Activated B cell treated with CpG ODN at 0.5 μM for 24 hours (primary cell): ENCODE results near the gene KCNMA1. TPM values are rescaled to one million over a fixed set of nuclear protein-coding genes. Genes with fewer than 3 reads are reported as not detected.
"Not testable (repeated sequence)": the region's sequence is repeated elsewhere in the genome, so short reads cannot be mapped to it uniquely, and the experiment has no call there.

ENCODE experiments used
- ATAC-seq: fragments of 200-7000 bp; cut with Tn5 transposase; one replicate; pipeline ENCODE4 v1.10.0; 2021; ENCODE audit warnings: low read depth, mild to moderate bottlenecking, moderate library complexity
- CTCF ChIA-PET: fragments of 350-600 bp; sonication (Branson Sonifier 250); formaldehyde crosslinking; loops from one replicate; lab custom pipeline; 2021; ENCODE audit warnings: antibody characterized with exemption; lab: Charles Lee
- POLR2A ChIA-PET: fragments of 350-600 bp; sonication (Branson Sonifier 250); formaldehyde crosslinking; loops from one replicate; lab custom pipeline; 2021; ENCODE audit warnings: antibody characterized with exemption; lab: Charles Lee
- DNase-seq: peaks from one replicate; pipeline ENCODE4 v3.0.0; 2022
- H3K27ac Mint-ChIP-seq: one replicate; pipeline ENCODE4 v1.8.0; 2020; ENCODE audit warnings: mixed read lengths
- H3K27me3 Mint-ChIP-seq: one replicate; pipeline ENCODE4 v1.8.0; 2021; ENCODE audit warnings: mixed read lengths
- H3K36me3 Mint-ChIP-seq: one replicate; pipeline ENCODE4 v1.8.0; 2021; ENCODE audit warnings: low read depth, mixed read lengths
- H3K4me1 Mint-ChIP-seq: one replicate; pipeline ENCODE4 v1.8.0; 2021; ENCODE audit warnings: mixed read lengths
- H3K4me3 Mint-ChIP-seq: one replicate; pipeline ENCODE4 v1.8.0; 2020; ENCODE audit warnings: mild to moderate bottlenecking, mixed read lengths
- H3K9me3 Mint-ChIP-seq: one replicate; pipeline ENCODE4 v1.8.0; 2020; ENCODE audit warnings: mixed read lengths
- intact Hi-C: fragments of 100-400 bp; cut with micrococcal nuclease; formaldehyde crosslinking; loops from one replicate; pipeline ENCODE4 v1.15.1; 2024
- total RNA-seq: library from RNA; stranded (reverse); gene quantifications from 2 replicates; pipeline ENCODE4 v1.2.3, GENCODE V29; 2022
- TF ChIP-seq, protein P1 (sequence below): fragments of 200-600 bp; IDR thresholded peaks from one replicate; pipeline ENCODE4 v1.8.0; 2022; ENCODE audit warnings: antibody characterized with exemption, mild to moderate bottlenecking

KCNMA1 gene
- total RNA-seq, 1 donor from 2014 or later, result 3.7 TPM

DNA sequence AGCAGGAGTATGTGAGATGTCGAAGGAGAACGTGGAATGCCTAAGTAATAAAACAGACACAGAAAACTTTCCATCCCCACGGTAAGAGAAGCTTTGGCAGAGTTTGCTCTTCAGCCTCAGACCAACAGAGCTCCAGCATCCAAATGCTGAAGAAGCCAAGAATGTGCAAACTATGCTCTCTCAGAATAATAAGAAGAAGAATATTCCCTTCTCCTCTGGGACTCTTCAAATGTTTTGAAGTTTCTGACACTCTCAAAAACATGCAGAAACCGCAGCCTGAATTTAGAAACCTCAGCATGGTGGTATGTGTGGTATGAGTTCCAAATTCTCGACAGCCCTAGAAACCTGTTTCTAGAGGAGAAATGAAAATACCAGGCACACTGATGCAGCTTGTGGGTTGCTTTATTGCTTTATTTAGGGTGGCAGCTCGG, 113.3 kb downstream of the KCNMA1 start:
- no peaks in the 10 kb centered on the region for H3K9me3 Mint-ChIP-seq
- peaks cover 2% of the 10 kb centered on the region for H3K4me1 Mint-ChIP-seq
- H3K27me3 Mint-ChIP-seq, result peaks cover 2% of the 10 kb centered on the region
- no peak for DNase-seq
- ChIA-PET CTCF (no interaction called here), POLR2A (no interaction called here)
- intact Hi-C loops, result no loop called here
- TF ChIP-seq, protein P1, sequence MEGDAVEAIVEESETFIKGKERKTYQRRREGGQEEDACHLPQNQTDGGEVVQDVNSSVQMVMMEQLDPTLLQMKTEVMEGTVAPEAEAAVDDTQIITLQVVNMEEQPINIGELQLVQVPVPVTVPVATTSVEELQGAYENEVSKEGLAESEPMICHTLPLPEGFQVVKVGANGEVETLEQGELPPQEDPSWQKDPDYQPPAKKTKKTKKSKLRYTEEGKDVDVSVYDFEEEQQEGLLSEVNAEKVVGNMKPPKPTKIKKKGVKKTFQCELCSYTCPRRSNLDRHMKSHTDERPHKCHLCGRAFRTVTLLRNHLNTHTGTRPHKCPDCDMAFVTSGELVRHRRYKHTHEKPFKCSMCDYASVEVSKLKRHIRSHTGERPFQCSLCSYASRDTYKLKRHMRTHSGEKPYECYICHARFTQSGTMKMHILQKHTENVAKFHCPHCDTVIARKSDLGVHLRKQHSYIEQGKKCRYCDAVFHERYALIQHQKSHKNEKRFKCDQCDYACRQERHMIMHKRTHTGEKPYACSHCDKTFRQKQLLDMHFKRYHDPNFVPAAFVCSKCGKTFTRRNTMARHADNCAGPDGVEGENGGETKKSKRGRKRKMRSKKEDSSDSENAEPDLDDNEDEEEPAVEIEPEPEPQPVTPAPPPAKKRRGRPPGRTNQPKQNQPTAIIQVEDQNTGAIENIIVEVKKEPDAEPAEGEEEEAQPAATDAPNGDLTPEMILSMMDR, result no peak
- H3K36me3 Mint-ChIP-seq, result no peaks in the 10 kb centered on the region
- ATAC-seq, result no peak
- H3K4me3 Mint-ChIP-seq, result no peak overlapping the region
- no peak overlapping the region for H3K27ac Mint-ChIP-seq

DNA sequence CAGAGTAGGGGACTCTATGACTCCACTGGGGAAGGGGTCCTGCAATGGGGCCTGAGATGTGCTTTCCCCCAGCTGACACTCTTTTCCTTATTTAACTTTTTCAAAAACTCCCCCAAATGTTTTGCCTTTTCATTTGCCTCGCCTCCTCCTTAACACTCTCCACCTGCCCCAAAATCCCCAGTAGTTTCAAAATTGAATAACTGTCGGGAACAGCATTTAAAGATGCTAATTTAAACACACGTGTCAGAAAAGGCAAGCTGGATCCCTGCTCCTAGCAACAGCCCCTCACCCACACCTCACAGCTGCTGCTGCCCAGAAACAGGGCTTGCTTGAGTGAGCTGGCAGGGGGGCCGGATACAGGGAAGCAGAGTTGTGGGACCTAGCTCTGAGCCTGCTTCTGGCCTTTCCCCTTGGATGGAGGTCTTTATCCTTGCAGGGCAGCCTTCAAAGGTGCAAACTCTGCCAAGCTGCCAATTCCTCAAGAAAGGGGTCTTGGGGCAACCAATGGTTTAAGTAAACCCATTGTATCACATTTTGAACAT, 115.3 kb downstream of the KCNMA1 start:
- ChIA-PET CTCF (no interaction called here), POLR2A (no interaction called here)
- intact Hi-C loops, result no loop called here
- no peak overlapping the region for H3K4me3 Mint-ChIP-seq
- no peak for DNase-seq
- no peak overlapping the region for H3K27ac Mint-ChIP-seq
- peaks cover 2% of the 10 kb centered on the region for H3K4me1 Mint-ChIP-seq
- no peaks in the 10 kb centered on the region for H3K9me3 Mint-ChIP-seq
- H3K27me3 Mint-ChIP-seq, result peaks cover 2% of the 10 kb centered on the region
- no peaks in the 10 kb centered on the region for H3K36me3 Mint-ChIP-seq
- TF ChIP-seq, protein P1, result no peak
- no peak for ATAC-seq

DNA sequence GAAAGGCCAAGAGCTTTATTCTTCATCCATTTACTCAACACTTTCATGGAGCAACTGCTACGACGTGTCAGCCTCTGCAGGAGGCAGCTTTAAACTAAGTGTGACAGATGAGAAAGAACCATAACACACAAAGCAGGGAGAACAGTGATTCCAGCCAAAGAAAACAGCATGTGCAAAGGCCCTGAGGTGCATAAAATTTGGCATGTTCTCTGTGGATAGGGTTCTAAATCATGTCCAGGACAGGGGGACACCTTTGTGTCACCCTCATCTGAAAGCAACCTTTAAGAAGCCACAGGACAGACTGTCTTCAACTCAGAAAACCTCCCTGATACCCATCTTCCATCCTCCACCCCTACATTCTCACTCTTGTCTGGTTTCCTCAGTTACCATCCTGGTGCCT, 116.6 kb downstream of the KCNMA1 start:
- no peaks in the 10 kb centered on the region for H3K36me3 Mint-ChIP-seq
- no peak overlapping the region for H3K4me3 Mint-ChIP-seq
- H3K27me3 Mint-ChIP-seq, result peaks cover 2% of the 10 kb centered on the region
- TF ChIP-seq, protein P1, result no peak
- POLR2A ChIA-PET, result no interaction called here
- DNase-seq (no peak), ATAC-seq (no peak)
- CTCF ChIA-PET, result no interaction called here
- no peak overlapping the region for H3K27ac Mint-ChIP-seq
- intact Hi-C loops, result no loop called here
- H3K9me3 Mint-ChIP-seq, result no peaks in the 10 kb centered on the region
- no peaks in the 10 kb centered on the region for H3K4me1 Mint-ChIP-seq

DNA sequence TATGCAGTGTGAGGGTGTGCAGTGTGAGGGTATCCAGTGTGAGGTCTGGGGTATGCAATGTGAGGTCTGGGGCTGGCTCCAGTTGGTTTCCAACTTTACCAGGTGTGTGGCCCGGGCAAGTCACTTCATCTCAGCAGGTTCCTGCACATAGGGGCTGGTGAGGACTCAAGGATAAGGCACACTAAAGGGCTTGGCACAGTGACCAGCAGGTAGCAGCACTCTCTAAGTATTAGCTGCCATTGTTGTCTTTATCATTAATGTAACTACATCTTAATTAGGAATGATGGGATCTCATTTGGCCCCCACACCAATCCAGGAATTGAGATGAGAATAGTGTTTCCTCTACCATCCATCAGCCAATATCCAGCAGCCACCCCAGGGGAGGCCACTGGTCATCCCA, 117.3 kb downstream of the KCNMA1 start:
- POLR2A ChIA-PET, result no interaction called here
- CTCF ChIA-PET, result no interaction called here
- intact Hi-C loops, result no loop called here
- ATAC-seq, result no peak
- no peak overlapping the region for H3K4me3 Mint-ChIP-seq
- no peaks in the 10 kb centered on the region for H3K4me1 Mint-ChIP-seq
- no peak overlapping the region for H3K27ac Mint-ChIP-seq
- no peaks in the 10 kb centered on the region for H3K9me3 Mint-ChIP-seq
- DNase-seq, result no peak
- TF ChIP-seq, protein P1, result no peak
- no peaks in the 10 kb centered on the region for H3K36me3 Mint-ChIP-seq
- H3K27me3 Mint-ChIP-seq, result peaks cover 2% of the 10 kb centered on the region

DNA sequence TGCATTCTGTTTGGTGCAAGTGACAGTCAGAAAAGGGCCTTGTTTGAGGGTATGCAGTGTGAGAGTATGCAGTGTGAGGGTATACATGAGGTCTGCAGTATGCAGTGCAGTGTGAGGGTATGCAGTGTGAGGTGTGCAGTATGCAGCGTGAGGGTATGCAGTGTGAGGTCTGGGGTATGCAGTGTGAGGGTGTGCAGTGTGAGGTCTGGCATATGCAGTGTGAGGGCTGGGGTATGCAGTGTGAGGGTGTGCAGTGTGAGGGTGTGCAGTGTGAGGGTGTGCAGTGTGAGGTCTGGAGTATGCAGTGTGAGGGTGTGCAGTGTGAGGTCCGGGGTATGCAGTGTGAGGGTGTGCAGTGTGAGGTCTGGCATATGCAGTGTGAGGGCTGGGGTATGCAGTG, 117.8 kb downstream of the KCNMA1 start:
- H3K4me1 Mint-ChIP-seq, intact Hi-C loops, DNase-seq, H3K27ac Mint-ChIP-seq, POLR2A ChIA-PET, H3K9me3 Mint-ChIP-seq, H3K4me3 Mint-ChIP-seq, H3K36me3 Mint-ChIP-seq, ATAC-seq, H3K27me3 Mint-ChIP-seq, CTCF ChIA-PET: not testable (repeated sequence)

DNA sequence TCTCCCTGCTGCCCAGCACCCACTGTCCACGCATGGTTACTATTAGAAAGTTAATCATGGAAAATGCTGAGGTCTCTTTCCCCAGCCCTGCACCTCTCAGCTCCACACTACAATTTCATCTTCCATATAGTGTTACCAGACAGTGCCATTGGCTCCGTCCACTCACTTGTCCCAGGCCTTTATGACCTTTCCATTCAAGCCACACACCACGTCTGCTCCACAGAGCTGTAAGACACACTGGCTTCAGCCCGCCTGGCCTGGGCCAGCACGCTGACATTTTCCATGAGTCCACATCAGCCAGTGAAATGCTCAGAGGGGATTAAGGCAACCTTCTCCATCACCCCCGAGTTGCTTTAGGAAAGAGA, 118.7 kb downstream of the KCNMA1 start:
- ATAC-seq (no peak), DNase-seq (no peak)
- TF ChIP-seq, protein P1, result no peak
- Mint-ChIP-seq H3K4me3 (no peak overlapping the region), H3K4me1 (no peaks in the 10 kb centered on the region), H3K27me3 (peaks cover 2% of the 10 kb centered on the region), H3K9me3 (no peaks in the 10 kb centered on the region), H3K36me3 (no peaks in the 10 kb centered on the region), H3K27ac (no peak overlapping the region)
- CTCF ChIA-PET, result no interaction called here
- POLR2A ChIA-PET, result no interaction called here
- intact Hi-C loops, result no loop called here
